NCI-H526 treated with DMSO at 0.1 percent for 48 hours (cell line): ENCODE results near the gene UXT.

Experiments used
- DNase-seq: peaks from one replicate; lab custom pipeline; 2025; lab: John Stamatoyannopoulos, UW

The UXT gene

DNA sequence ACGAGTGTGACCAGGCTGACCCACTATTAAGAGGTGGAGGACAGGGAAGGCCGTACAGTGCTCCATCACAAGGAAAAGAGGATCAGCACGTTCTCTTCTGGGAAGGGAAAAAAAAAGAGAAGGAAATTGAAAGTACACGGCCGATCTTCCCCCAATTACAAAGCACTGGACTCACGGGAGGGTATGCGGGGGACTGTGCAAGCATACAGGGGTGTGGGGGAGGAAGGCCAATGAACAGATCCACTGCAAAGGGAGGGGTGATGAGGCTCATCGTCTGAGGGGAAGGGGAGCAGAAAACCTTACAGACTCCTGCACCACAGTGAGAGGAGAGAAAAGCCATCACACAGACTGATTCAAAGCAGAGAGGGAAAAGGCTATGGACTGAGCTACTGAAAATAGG is 9.7 kb downstream of the UXT start:
- DNase-seq, result no peak

DNA sequence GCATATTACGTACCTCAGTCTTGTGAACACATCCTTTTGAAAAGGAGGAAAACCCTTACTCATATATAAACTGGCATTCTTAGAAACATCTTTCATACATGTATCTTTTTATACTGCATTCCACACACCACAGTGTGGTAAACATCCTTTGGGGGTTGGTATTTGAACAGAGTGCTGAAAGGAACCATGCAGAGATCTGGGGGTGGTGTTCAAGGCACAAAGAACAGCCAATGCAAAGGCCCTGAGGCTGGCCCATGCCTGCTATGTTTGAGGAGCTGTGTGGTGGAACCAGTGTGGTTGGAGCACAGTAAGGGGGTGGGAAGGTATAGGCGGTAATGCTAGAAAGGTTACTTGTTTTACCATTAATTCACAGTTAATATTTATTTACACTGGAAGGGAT is 10.6 kb downstream of the UXT start:
- no peak for DNase-seq

DNA sequence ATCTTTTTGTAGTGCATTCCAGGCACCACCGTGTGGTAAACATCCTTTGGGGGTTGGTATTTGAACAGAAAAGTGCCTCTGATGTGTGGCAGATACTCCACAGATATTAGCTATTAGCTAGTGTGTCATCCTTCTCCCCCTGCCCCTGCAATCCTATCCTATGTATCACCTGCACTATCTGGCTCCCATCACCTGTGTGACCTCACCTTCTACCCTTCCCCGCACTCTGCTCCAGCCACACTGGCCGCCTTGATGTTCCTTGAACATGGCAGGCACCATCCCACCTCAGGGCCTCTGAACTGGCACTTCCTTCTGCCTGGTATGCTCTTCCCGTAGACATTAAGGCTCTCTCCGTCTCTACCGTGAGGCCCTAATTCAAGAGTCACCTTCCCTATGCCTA is 12.3 kb downstream of the UXT start:
- DNase-seq, result no peak

DNA sequence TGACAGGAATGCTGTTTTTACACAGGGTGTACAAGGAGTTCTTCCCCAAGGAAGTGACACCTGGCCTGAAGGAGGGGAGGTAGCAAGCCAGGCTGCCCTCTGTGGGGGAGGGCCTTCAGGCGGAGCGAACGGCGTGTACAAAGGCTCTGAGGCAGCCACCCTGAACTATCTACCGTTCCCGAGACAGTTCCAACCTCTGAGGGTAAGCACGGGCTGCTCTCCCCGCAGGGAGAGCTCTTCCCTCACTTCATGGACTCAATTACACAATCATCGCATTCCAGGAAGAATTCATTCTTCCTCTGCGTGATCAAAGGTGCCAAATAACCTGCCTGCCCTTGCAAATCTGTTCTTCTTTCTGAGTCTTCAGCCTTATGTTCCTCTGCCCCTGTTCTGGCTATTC is 13.4 kb downstream of the UXT start:
- no peak for DNase-seq

DNA sequence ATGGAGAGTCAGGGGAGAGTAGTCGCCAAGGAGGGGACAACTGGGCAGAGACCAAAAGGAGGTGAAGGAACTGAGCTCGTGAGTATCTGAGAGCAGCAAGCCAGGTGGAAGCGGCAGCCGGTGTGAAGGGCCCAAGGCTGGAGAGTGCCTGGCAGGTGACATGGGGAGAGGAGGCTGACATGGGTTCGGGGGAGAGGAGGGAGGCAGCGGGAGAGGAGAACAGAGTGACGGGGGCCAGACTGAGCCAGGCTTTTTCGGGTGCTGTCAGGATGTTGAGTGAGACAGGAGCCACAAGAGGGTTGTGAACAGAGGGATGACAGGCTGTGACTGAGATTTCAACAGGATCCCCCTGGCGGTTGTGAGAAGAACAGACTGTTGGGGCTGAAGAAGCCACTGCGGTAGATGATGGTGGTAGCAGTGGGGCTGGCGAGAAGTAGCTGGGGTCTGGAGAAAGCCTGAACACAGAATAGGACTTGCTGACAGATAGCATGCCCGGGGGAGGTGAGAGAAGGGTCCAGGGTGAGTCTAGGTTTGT is 14.4 kb downstream of the UXT start:
- DNase-seq, result no peak

DNA sequence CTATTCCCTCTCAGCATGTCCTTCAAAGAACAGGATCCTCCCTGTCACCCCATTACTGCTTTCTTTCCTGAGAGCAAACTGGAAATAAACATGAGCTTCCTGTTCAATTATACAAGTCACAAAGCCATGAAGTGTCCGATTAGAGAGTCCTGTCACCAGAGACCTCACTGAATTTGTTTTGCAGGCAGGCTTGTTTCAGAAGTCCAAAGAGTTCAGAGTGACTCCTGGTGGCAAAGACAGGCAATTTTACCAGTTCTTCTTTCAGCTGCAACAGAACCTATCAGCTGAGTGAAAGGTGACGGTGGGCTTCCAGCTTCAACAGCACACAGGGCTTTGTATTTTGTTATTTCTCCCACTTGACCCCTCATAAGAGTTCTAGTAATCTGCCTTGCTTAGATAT is 15.1 kb downstream of the UXT start:
- no peak for DNase-seq

DNA sequence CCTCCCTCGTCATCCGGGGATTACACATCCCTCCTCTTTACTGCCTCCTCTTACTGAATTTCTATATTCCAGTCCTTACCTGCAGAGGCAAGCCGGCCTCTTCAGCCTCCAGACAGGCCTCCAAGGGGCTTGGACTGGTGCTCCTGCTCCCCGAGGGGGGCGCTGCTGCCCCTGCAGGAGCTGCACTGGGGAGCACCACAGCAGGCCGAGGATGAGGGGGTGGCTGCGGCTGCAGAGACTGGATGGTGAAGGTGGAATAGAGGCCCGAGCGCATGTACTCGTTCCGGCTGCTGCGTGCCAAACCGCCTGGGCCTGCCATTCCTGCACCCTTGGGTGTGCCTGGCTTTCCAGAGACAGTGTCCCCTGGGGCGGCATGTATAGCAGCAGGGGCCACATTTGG is 20.2 kb downstream of the UXT start:
- DNase-seq, result no peak

DNA sequence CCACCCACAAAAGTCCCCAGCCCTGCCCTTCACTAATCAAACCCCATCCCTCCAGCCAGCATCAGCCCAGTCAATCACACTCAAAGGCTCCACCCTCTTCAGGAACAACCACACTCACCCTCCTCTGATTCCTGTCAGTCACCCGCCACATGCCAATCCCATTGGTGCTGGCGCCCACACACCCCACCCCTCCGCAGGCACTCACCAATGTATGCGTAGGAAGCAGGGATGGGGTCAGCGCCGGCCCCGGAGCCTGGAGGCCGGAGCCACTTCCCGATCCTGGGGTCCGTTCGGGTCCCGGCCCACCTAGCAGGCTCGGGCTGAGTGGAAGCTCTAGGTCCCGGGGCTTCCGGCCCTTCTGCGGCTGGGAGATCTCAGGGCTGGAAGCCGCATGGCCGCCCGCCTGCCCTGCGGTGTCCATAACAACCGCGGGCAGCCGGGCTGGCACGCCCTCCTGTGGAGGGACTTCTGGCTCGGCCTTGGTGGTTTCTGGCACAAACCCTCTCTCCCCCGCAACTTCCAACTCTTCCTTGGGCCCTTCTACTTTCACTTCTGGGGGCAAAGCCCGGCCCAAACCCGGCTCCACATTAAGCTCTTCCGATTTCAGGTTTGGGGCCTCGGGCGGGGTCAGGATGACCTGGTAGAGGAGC is 21.3 kb downstream of the UXT start:
- DNase-seq, result no peak

DNA sequence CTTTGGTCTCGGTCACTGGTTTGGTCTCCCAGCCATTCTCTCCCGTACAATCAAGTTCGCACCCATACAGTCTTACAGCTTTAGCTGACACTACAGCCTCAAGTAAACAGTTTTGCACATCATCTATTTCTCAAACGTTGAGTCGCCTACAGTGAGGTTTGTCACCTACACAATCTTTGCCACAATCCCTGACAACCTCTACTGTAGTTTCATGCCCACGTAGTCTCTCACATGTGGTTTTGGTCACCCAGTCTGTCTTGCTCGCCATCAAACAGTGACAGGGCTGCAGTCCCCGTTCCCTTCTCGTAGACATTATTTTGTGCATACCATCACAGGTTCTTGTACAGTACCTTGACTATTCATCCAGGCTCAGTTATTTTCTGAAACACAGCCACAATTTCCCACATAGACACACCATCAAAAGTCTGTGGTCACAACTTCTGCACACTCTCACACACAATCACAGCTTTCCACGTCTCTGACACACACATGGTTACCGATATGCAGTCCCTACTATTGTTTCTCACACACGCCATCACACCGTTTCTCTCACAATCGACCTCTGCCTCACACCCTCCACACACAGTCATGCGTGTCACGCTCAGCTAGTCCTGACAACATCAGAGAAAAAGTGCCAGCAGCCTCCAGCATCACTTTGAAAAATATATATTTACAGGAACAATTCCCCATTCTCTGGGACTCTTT is 24.0 kb downstream of the UXT start:
- DNase-seq, result no peak

DNA sequence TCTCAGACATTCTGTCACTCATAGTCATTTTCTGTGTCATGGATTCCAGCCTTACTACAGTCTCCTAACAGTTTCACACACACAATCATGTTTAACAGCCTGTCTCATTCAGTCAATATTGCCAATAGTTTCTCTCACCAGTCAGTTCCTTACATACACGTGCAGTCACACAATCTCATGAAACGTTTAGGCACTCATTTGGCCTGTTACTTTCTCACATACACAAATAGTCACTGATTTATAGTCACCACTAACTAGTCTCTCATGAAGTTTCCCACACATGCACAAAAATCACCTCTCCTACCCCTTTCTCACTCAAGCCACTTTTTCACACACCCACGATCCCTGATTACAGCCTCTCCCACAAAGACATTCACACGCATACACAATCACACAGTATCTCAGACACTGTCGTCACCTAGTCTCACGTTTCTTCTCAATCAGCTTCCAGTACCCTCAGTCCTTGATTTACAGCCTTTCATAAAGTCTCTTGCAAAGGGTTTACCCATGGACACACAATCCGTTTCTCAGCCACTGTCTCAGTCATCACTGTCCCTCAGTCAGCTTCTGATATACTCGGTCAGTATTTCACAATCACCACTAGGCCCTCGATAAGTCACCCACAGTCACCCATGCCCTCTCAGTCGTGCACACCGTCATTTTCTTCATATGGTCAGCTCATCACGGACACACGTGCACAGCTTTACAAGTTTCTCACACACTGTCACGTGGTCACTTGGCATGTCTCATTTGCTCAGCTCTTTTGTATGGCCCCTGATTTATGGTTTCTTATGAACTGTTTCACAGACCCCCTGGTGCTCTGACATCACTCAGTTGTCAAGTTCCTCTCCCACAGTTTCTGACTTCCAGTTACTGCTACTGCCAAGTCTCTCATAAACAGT is 25.0 kb downstream of the UXT start:
- DNase-seq, result no peak

DNA sequence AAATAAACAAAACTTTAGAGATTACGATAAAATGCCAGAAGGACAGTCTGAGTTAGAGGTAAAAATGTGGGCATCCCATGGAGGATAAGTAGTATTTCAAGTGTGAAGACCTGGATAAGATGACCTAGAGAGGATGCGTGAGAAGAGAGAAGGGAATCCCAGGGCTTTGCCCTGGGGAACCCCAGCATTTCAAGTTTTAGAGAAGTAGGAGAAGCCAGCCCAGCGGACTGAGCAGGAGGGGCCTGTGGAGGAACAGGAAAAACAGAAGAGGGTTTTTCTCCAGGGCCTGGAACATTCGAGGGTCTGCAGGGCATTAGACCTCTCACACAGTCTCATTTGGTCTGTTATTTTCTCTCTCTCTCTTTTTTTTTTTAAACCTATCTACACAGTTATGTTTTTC is 26.3 kb downstream of the UXT start:
- DNase-seq, result no peak

DNA sequence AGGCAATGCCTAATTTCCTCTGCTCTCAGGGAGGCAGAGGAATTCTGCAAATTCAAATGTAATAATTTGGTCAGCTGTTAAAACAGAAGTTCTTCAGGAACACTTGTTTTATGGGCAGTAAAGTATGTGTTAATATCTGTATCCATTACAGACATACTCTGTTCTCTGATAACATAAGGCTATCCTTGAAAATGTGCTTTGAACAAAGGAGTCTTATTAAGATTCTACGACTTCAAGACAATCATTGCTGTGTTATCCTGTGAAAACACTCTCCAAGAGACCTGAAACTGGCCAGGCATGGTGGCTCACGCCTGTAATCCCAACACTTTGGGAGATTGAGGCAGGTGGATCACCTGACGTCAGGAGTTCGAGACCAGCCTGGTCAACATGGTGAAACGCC is 27.3 kb downstream of the UXT start:
- no peak for DNase-seq

DNA sequence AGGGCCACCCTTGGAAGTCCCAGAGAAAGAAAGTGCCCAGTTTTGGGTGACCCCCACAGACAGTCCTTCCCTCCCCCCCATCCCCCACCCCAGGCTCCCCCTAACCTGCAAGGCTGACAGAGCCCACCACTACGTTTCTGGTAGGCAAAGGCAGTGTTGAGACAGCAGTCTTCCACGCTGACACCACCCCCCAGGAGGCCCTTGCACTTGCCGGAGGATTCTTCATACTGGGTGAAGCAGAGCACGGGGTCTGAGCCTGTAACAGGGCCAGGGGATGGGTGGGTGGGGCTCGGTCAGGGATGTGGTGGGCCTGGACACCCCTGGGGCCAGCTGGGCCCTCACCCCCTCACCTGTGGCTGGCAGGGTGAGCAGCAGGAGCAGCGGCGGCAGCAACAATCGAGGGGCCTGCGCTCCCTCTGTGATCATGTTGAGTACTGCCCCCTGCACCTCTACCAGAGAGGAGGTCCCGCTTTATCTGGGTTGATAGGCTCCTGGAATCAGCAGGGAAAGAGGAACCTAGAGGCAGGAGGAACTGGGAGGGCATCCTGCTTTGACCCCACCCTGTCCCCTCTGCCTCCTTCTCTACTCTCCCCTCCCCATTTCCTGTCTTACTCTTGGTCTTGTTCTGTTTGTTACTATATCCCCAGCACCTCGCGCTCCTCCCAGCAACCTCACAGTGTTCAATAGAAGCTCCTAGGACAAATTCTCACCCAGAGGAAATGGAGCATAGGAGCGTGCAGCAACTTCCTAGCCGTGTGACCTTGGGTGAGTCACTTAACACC is 29.4 kb downstream of the UXT start, which contains the start of gene CFP:
TSS of gene CFP (minus strand) at position 512 of the 782 bp plus-strand sequence. CDS start at position 426, 86 bp downstream.
- no peak for DNase-seq

DNA sequence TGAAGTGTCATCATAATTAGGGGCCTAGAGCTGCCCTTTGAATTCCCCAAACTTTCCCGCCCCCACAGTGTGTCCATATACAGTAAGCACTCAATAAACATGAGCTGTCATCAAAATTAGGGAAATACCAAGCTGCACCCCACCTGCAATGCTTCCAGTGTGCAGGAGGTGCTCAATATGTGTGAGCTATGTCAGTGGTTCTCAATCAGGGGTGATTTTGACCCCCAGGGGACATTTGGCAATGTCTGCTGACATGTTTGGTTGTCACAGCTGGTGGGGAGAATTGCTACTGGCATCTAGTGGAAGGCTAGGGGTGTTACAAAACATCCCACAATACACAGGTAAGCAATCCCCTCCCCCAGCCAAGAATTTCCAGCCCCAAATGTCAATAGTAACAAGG is 30.0 kb downstream of the UXT start:
- no peak for DNase-seq

DNA sequence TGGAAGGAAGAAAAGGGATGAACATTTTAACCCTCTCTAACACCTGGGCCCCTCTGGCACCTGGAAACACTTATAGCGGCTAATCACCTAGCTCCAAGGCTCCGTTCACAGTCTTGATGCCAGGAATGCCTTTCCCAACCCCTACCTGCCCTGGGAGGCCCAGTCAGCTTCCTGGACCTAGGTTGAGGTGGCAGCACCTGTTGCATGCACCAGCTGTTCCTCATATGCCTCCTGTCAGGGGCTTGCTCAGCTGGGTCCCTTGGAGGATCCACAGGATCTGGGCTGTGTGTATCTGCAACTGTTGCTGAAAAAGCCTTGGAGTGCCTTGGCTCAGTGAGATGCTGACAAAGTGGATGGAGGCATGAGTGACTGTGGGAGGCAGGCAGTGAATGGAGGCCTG is 33.6 kb downstream of the UXT start:
- DNase-seq, result no peak

DNA sequence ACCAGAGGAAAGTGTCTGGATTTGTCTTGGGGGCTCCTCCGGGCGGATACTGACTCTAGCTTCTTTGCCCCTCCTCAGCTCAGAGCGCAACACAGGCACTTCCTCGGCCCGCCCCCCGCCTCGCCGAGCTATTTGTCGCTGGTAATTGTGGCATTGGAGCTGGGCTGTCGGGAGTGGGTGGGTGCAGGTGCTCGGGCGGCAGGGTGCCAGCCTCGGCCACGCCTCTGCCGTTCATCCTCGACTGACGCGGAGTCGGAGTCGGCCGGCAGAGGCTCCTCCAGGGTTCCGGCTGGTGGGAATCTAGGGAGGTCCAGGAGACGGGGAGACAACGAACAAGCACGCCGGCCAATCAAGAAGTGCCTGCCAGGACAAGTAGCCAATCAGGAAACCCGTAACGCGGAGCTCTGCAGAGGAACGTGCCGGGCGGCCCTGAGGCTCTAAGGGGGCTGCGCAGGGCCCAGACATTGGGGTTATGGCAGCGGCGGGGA is 35.4 kb downstream of the UXT start:
- DNase-seq, result peak; percentile 70

DNA sequence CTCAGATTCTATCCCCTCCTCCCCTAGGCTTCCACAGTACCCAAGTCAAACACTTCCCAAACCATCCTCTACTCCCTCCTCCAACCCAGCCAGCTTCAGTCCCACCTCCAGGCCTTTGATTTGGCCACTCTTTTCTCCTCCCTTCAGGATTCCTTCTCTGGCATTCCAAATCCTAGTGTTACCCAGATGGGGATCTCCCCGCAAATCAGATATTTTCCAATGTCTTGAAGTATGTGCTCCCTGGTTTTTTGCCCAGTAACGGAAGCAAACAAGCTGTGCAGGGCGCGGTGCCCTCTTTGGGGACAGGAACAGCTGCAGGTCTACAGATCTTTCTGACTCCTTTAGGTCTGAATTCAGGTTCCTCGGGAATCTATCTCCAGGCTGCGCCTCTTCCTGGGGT is 37.1 kb downstream of the UXT start:
- no peak for DNase-seq

DNA sequence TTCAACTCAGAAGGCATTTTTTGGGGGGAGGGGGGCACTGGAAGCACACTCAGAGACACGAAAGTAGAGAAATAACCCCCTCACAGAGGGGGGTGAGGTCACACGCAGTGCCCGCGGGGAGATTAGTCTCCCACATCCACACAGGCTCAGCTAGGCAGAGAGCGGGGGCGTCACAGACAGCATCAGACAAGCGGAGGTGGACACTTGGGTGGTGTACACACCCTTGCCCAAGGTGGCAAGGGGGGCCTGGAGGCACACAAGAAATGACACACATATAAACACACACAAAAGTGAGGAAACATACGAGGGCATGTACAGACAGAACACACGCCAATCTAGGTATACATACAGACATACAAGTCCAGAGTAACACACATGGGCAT is 38.7 kb downstream of the UXT start:
- no peak for DNase-seq

DNA sequence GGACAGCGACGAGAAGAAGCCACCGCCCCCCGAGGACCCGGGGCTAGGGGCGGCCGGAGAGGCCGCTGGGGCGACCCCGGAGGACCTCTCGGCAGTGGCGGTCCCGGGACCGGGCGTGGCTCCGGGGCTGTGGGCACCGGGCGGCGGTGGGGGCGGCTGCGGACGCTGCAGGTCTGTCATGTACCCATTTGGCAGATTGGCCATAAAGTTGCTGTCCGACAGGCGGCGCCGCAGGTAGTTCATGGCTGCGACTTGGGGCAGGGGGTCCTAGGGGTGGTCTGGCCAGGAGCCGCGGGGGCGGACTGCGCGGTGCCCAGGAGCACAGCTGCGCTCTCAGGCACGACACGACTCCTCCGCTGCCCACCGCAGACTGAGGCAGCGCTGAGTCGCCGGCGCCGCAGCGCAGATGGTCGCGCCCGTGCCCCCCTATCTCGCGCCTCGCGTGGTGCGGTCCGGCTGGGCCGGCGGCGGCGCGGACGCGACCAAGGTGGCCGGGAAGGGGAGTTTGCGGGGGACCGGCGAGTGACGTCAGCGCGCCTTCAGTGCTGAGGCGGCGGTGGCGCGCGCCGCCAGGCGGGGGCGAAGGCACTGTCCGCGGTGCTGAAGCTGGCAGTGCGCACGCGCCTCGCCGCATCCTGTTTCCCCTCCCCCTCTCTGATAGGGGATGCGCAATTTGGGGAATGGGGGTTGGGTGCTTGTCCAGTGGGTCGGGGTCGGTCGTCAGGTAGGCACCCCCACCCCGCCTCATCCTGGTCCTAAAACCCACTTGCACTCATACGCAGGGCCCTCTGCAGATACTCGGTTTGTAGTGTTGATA is 39.3 kb downstream of the UXT start, which contains the start of gene SYN1:
TSS of gene SYN1 (minus strand) at position 372 of the 817 bp plus-strand sequence. CDS start at position 243, 129 bp downstream.
- peak; percentile 66 for DNase-seq

DNA sequence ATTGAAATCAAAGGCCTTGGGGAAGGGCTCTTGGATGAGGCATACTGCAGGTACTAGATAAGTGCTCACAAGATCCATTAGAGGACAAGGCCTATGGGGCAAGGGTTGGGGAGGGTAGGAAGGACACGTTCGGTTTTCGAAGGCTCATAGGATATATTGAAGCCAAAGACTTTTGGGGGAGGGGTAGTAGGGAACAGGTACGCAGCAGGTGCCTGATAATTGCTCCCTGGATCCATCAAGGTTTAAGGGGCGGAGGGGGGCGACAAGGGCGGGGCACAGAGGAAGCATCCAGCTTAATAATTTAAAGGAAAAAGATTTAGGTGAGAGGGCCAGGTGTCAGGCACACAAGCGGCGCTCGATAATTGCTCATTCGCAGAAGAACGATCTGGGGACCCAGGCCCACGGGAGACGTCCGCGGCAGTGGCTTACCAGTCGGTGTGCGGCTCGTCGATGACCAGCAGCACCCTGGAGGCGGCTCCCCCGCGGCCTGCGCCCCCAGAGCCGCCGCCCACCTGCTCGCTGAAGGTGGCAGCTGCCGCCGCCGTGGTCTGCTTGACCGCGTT is 40.0 kb downstream of the UXT start:
- DNase-seq, result no peak
